ENCODE data around the gene CARMIL1. TPM values are rescaled to one million over a fixed set of nuclear protein-coding genes. Genes with fewer than 3 reads are reported as not detected.
A peak's percentile ranks its signal among the peaks of the same experiment; 100 is the strongest.

CARMIL1 gene
- total and polyA plus RNA-seq, 12 donors: 9.2 to 36.2 (median 14.5) TPM

DNA sequence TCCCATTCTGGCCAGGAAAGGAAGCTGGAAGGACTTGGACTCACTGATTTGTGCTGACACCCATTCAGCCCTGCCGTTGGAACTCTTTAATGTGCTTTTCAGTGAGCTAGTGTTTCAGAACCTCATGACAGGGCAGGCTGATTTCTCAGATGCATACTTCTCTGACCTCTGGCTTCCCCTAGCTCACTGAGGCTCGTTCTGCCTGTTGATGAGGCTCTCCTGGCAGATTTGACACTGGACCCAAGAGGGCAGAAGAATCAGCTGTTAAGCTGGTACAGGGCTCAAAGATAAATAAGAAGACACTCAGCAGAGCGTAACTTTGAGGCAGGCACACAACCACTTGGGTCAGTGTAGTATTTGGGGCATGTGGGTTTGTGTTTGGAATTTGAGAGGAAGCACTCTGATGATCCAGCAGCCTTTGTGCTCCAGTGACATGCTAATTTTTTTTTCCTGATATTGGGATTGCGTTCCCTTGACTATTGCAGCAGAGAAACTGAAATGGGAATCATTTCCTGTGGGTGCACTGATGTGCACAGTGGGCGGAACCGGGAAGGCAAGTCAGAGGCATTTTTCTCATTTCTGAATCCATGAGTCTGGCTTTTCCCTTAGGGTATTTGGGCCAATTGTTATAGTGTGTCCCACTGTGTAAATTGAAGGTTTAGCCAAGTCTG is 80.2 kb downstream of the CARMIL1 start:
- H3K27me3 ChIP-seq: no peaks in the 10 kb centered on the region
- DNase-seq: peak in 3 of 7 donors; percentile 22 to 25 (median 23)
- 59 to 75% (median 72%) methylated on average over 6 of the region's 6 CpGs for WGBS, 4 donors
- intact Hi-C loops (cut with DNase I): no loop called here
- H3K36me3 ChIP-seq (replicated peaks in 1 of 2): no peaks in the 10 kb centered on the region
- TF ChIP-seq, protein P1, sequence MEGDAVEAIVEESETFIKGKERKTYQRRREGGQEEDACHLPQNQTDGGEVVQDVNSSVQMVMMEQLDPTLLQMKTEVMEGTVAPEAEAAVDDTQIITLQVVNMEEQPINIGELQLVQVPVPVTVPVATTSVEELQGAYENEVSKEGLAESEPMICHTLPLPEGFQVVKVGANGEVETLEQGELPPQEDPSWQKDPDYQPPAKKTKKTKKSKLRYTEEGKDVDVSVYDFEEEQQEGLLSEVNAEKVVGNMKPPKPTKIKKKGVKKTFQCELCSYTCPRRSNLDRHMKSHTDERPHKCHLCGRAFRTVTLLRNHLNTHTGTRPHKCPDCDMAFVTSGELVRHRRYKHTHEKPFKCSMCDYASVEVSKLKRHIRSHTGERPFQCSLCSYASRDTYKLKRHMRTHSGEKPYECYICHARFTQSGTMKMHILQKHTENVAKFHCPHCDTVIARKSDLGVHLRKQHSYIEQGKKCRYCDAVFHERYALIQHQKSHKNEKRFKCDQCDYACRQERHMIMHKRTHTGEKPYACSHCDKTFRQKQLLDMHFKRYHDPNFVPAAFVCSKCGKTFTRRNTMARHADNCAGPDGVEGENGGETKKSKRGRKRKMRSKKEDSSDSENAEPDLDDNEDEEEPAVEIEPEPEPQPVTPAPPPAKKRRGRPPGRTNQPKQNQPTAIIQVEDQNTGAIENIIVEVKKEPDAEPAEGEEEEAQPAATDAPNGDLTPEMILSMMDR (IDR thresholded peaks at IDR 0.05): no peak
- no peak for TF ChIP-seq POLR2A (IDR thresholded peaks at IDR 0.05)
- peak overlapping the region in 3 of 5 donors; percentile 40 to 78 (median 42) for H3K27ac ChIP-seq
- peaks cover 0 to 22% of the 10 kb centered on the region in 2 donors for H3K4me1 ChIP-seq (replicated peaks in 1 of 2)
- no peaks in the 10 kb centered on the region for H3K9me3 ChIP-seq (replicated peaks in 1 of 3)
- H3K4me3 ChIP-seq: no peak overlapping the region

- Histone ChIP-seq H3K4me1 (replicated peaks in 1 of 2) (peaks cover 0 to 17% of the 10 kb centered on the region in 2 donors), H3K9me3 (replicated peaks in 1 of 3) (no peaks in the 10 kb centered on the region), H3K27me3 (no peaks in the 10 kb centered on the region), H3K27ac (peak overlapping the region in 2 of 5 donors; percentile 42 to 60), H3K4me3 (no peak overlapping the region), H3K36me3 (replicated peaks in 1 of 2) (no peaks in the 10 kb centered on the region)
- no peak for DNase-seq
- intact Hi-C loops (cut with DNase I): no loop called here
- TF ChIP-seq, protein P1 (IDR thresholded peaks at IDR 0.05): no peak
- no peak for TF ChIP-seq POLR2A (IDR thresholded peaks at IDR 0.05)
- WGBS, 4 donors: 79 to 93% (median 89%) methylated on average over 2 of the region's 2 CpGs
These were observed 80.7 kb downstream of the CARMIL1 start for GRCh38 chr6:25359891-25360290.

DNA sequence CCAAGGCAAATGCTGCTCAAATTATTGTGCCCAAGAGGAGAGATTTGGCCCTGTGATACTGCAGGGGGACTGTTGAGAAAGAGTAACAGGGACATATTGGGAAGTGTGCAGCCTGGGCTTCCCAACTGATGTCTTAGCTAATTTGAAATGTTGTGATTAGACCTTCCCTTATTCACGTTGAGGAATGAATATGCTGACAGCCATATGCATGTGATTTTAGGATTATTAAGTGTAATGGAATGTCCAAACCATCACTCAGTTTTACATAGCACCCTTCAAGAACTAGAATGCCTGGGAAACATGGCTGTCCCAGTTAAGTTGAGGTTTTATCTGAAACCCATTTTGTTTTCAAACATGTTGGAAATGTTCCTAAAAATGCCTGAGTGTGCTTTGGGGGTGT is 81.4 kb downstream of the CARMIL1 start:
- 26 to 54% (median 32%) methylated on average over 1 of the region's 1 CpG for WGBS, 4 donors
- Histone ChIP-seq H3K27ac (no peak overlapping the region), H3K36me3 (replicated peaks in 1 of 2) (no peaks in the 10 kb centered on the region), H3K9me3 (replicated peaks in 1 of 3) (no peaks in the 10 kb centered on the region), H3K4me3 (no peak overlapping the region), H3K4me1 (replicated peaks in 1 of 2) (peaks cover 0 to 17% of the 10 kb centered on the region in 2 donors), H3K27me3 (no peaks in the 10 kb centered on the region)
- TF ChIP-seq, protein P1 (IDR thresholded peaks at IDR 0.05): no peak
- no peak for TF ChIP-seq POLR2A (IDR thresholded peaks at IDR 0.05)
- DNase-seq: no peak
- intact Hi-C loops (cut with DNase I): no loop called here

DNA sequence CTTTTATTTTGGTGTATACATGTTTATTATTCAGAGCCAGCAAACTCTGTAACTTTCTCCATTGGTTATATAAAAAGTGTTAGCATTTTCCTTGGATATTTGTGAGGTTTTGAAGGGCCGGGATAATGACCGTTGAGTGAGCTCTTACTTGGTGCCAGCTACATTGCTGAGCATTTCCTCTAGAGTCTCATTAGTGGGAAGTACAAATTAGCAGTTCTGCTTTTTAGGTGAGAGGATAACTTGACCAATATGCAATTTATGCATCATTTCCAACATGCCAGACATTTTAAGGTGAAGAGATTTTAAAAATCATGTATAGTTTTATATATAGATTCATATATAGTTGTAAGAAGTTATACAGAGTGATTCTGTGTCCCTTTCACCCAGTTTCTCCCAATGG is 84.3 kb downstream of the CARMIL1 start:
- Histone ChIP-seq H3K27me3 (no peaks in the 10 kb centered on the region), H3K9me3 (replicated peaks in 1 of 3) (no peaks in the 10 kb centered on the region), H3K4me1 (replicated peaks in 1 of 2) (peaks cover 0 to 17% of the 10 kb centered on the region in 2 donors), H3K27ac (no peak overlapping the region), H3K4me3 (no peak overlapping the region), H3K36me3 (replicated peaks in 1 of 2) (no peaks in the 10 kb centered on the region)
- intact Hi-C loops (cut with DNase I): no loop called here
- no peak for DNase-seq
- 55 to 70% (median 62%) methylated on average over 2 of the region's 2 CpGs for WGBS, 4 donors
- TF ChIP-seq, protein P1 (IDR thresholded peaks at IDR 0.05): no peak
- no peak for TF ChIP-seq POLR2A (IDR thresholded peaks at IDR 0.05)
